PC-9 (cell line): ENCODE results near the gene SH3PXD2A. TPM values are rescaled to one million over a fixed set of nuclear protein-coding genes. Genes with fewer than 3 reads are reported as not detected.

Source experiments
- BruUV-seq: library from RNA; stranded (reverse); fragments of 400-500 nt; replicated peaks from 2 replicates; lab custom pipeline; 2021; lab: Mats Ljungman, UMichigan
- CTCF ChIA-PET: fragments of 300-600 bp; sonication (Branson Sonifier 250); formaldehyde crosslinking; loops from one replicate; lab custom pipeline; 2022; ENCODE audit warnings: antibody characterized with exemption; lab: Charles Lee
- POLR2A ChIA-PET: fragments of 300-600 bp; sonication (Branson Sonifier 250); formaldehyde crosslinking; loops from one replicate; lab custom pipeline; 2022; ENCODE audit warnings: antibody characterized with exemption; ENCODE audit not compliant: unreplicated experiment; lab: Charles Lee
- DNase-seq, 2 experiments: peaks; one replicate each; pipeline versions ENCODE4 v3.0.0 to v3.0.0-alpha.2; 2015 to 2022; ENCODE audit warnings: mixed read lengths in 1 of 2
- H2AFZ ChIP-seq: fragments of 200-600 bp; sonication (generic); 2 replicates; pipeline ENCODE4 v1.8.1; 2017; ENCODE audit warnings: antibody characterized with exemption
- H3F3A ChIP-seq: fragments of 200-600 bp; sonication (generic); 2 replicates; pipeline ENCODE4 v1.8.1; 2017; ENCODE audit warnings: antibody characterized with exemption, mild to moderate bottlenecking, low read depth; ENCODE audit not compliant: insufficient read depth
- H3K27ac ChIP-seq: fragments of 200-600 bp; sonication (generic); 2 replicates; pipeline ENCODE4 v1.6.1; 2016; ENCODE audit warnings: mixed run types
- H3K27me3 ChIP-seq: fragments of 200-600 bp; sonication (generic); 2 replicates; pipeline ENCODE4 v1.6.1; 2016; ENCODE audit warnings: low read depth, mixed run types; ENCODE audit not compliant: insufficient read depth
- H3K36me3 ChIP-seq: fragments of 200-600 bp; sonication (generic); 2 replicates; pipeline ENCODE4 v1.6.1; 2016; ENCODE audit warnings: low read depth, mixed run types
- H3K4me1 ChIP-seq: fragments of 200-600 bp; sonication (generic); replicated peaks from 2 replicates; pipeline ENCODE4 v1.6.1; 2016; ENCODE audit warnings: mixed run types; ENCODE audit not compliant: insufficient read depth
- H3K4me2 ChIP-seq: fragments of 200-600 bp; sonication (generic); 2 replicates; pipeline ENCODE4 v1.6.1; 2017; ENCODE audit warnings: mixed run types
- H3K4me3 ChIP-seq: fragments of 200-600 bp; sonication (generic); 2 replicates; pipeline ENCODE4 v1.6.1; 2016; ENCODE audit warnings: mixed run types
- H3K79me2 ChIP-seq: fragments of 200-600 bp; sonication (generic); 2 replicates; pipeline ENCODE4 v1.6.1; 2017; ENCODE audit warnings: low read depth, mixed run types
- H3K9me2 ChIP-seq: fragments of 200-600 bp; sonication (generic); 2 replicates; pipeline ENCODE4 v1.8.1; 2017; ENCODE audit warnings: mild to moderate bottlenecking; ENCODE audit not compliant: insufficient read depth
- H3K9me3 ChIP-seq: fragments of 200-600 bp; sonication (generic); 2 replicates; pipeline ENCODE4 v1.8.1; 2016; ENCODE audit warnings: low read depth; ENCODE audit not compliant: insufficient read depth
- H4K20me1 ChIP-seq: fragments of 200-600 bp; sonication (generic); 2 replicates; pipeline ENCODE4 v1.8.1; 2017; ENCODE audit not compliant: insufficient read depth
- EZH2 ChIP-seq: fragments of 200-600 bp; sonication (generic); IDR thresholded peaks from 2 replicates; pipeline ENCODE4 v1.8.0; 2017; ENCODE audit warnings: antibody characterized with exemption, low read depth
- intact Hi-C: fragments of 100-400 bp; cut with micrococcal nuclease; formaldehyde crosslinking; loops from one replicate; pipeline ENCODE4 v1.10.0; 2022; ENCODE audit not compliant: unreplicated experiment
- total RNA-seq: library from RNA; stranded (reverse); gene quantifications from 2 replicates; pipeline ENCODE4 v1.2.3, GENCODE V29; 2021
- TF ChIP-seq, protein P1 (sequence below): fragments of 200-600 bp; sonication (generic); conservative IDR thresholded peaks from 2 replicates; pipeline ENCODE4 v1.6.1; 2017; ENCODE audit warnings: mixed run types, antibody characterized with exemption, mild to moderate bottlenecking, moderate library complexity

Gene SH3PXD2A
- total RNA-seq, 1 experiment from 2014 or later = 12.5 TPM

- no peak overlapping the region for H3K4me3 ChIP-seq
- H3K27ac ChIP-seq = no peak overlapping the region
- H3K4me1 ChIP-seq = peaks cover 43% of the 10 kb centered on the region
- BruUV-seq = no TSS peak
- no peaks in the 10 kb centered on the region for H3K9me3 ChIP-seq
- no peaks in the 10 kb centered on the region for H3K9me2 ChIP-seq
- H3K4me2 ChIP-seq = no peak overlapping the region
- POLR2A ChIA-PET = interaction anchor here (0.5 kb wide), 1 partner anchor 35 kb away, joined by 3 read pairs; no protein-coding TSS in a partner anchor
- H3K79me2 ChIP-seq = no peaks in the 10 kb centered on the region
- no peak overlapping the region for H2AFZ ChIP-seq
- CTCF ChIA-PET = interaction anchor here (0.6 to 1.1 kb wide), 3 partner anchors 68 to 411 kb away, joined by 3 to 5 read pairs (median 3); no protein-coding TSS in a partner anchor
- H4K20me1 ChIP-seq = no peaks in the 10 kb centered on the region
- intact Hi-C loops = loop anchor here (1.0 to 10.0 kb wide), 7 partner anchors 72 to 492 kb away; partner anchors contain the start of gene SFR1
- no peak for TF ChIP-seq EZH2
- TF ChIP-seq, protein P1, sequence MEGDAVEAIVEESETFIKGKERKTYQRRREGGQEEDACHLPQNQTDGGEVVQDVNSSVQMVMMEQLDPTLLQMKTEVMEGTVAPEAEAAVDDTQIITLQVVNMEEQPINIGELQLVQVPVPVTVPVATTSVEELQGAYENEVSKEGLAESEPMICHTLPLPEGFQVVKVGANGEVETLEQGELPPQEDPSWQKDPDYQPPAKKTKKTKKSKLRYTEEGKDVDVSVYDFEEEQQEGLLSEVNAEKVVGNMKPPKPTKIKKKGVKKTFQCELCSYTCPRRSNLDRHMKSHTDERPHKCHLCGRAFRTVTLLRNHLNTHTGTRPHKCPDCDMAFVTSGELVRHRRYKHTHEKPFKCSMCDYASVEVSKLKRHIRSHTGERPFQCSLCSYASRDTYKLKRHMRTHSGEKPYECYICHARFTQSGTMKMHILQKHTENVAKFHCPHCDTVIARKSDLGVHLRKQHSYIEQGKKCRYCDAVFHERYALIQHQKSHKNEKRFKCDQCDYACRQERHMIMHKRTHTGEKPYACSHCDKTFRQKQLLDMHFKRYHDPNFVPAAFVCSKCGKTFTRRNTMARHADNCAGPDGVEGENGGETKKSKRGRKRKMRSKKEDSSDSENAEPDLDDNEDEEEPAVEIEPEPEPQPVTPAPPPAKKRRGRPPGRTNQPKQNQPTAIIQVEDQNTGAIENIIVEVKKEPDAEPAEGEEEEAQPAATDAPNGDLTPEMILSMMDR = peak; percentile 93
- DNase-seq = peak; percentile 45 to 67
- no peaks in the 10 kb centered on the region for H3K36me3 ChIP-seq
- H3K27me3 ChIP-seq = no peaks in the 10 kb centered on the region
- H3F3A ChIP-seq = peaks cover 10% of the 10 kb centered on the region; the same call in 1 of the 2 replicates
Measured at GRCh38 chr10:103712898-103713498, 142.4 kb downstream of the SH3PXD2A start.

GRCh38 chr10:103712146-103712545, 143.2 kb downstream of the SH3PXD2A start:
- no peak for TF ChIP-seq EZH2
- TF ChIP-seq, protein P1 = no peak
- H3K9me3 ChIP-seq = no peaks in the 10 kb centered on the region
- H2AFZ ChIP-seq = no peak overlapping the region
- H3K4me2 ChIP-seq = no peak overlapping the region
- peaks cover 10% of the 10 kb centered on the region; the same call in 1 of the 2 replicates for H3F3A ChIP-seq
- peaks cover 37% of the 10 kb centered on the region for H3K4me1 ChIP-seq
- H3K9me2 ChIP-seq = no peaks in the 10 kb centered on the region
- H3K4me3 ChIP-seq = no peak overlapping the region
- ChIA-PET CTCF (interaction anchor here (1.1 kb wide), 1 partner anchor 174 kb away, joined by 3 read pairs; no protein-coding TSS in a partner anchor), POLR2A (no interaction called here)
- DNase-seq = no peak
- no TSS peak for BruUV-seq
- no peaks in the 10 kb centered on the region for H3K79me2 ChIP-seq
- H3K27me3 ChIP-seq = no peaks in the 10 kb centered on the region
- intact Hi-C loops = loop anchor here (2.0 to 10.0 kb wide), 5 partner anchors 73 to 493 kb away; partner anchors contain the start of gene SFR1
- no peaks in the 10 kb centered on the region for H4K20me1 ChIP-seq
- no peaks in the 10 kb centered on the region for H3K36me3 ChIP-seq
- no peak overlapping the region for H3K27ac ChIP-seq

GRCh38 chr10:103711351-103711994, 143.9 kb downstream of the SH3PXD2A start:
- Histone ChIP-seq H3K36me3 (no peaks in the 10 kb centered on the region), H3K4me3 (no peak overlapping the region), H3F3A (peaks cover 10% of the 10 kb centered on the region; the same call in 1 of the 2 replicates), H3K79me2 (no peaks in the 10 kb centered on the region), H3K27me3 (no peaks in the 10 kb centered on the region), H3K4me1 (peaks cover 30% of the 10 kb centered on the region), H3K9me3 (no peaks in the 10 kb centered on the region), H3K9me2 (no peaks in the 10 kb centered on the region), H3K27ac (no peak overlapping the region), H4K20me1 (no peaks in the 10 kb centered on the region), H2AFZ (no peak overlapping the region), H3K4me2 (no peak overlapping the region)
- no peak for TF ChIP-seq EZH2
- TF ChIP-seq, protein P1 = peak; percentile 28; the same call in 1 of the 2 replicates
- BruUV-seq = no TSS peak
- POLR2A ChIA-PET = no interaction called here
- intact Hi-C loops = loop anchor here (10.0 kb wide), 4 partner anchors 73 to 493 kb away; partner anchors contain the start of gene SFR1
- CTCF ChIA-PET = no interaction called here
- DNase-seq = no peak
